ENCODE results near the gene MORN1. TPM values are rescaled to one million over a fixed set of nuclear protein-coding genes. Genes with fewer than 3 reads are reported as not detected.

The MORN1 gene
- polyA plus RNA-seq, 1 experiment = 3.7 TPM

- Histone ChIP-seq H3K27me3 (ENCODE audit: control insufficient read depth, insufficient read depth, low read length) (no peaks in the 10 kb centered on the region), H3K4me3 (ENCODE audit: low read depth, low read length) (no peak overlapping the region), H3K36me3 (ENCODE audit: control insufficient read depth, insufficient read depth, low read length) (no peaks in the 10 kb centered on the region)
- DNase-seq (ENCODE audit: low read depth) = no peak
- POLR2A ChIA-PET = no interaction called here
- TF ChIP-seq CTCF (IDR thresholded peaks at IDR 0.05; ENCODE audit: insufficient read depth, low read depth, low read length) = no peak
- CTCF ChIA-PET = interaction anchor here (0.6 to 1.0 kb wide), 3 partner anchors 11 to 179 kb away, joined by 3 read pairs; no protein-coding TSS in a partner anchor
These were observed 23.2 kb downstream of the MORN1 start for GRCh38 chr1:2368053-2368744.

GRCh38 chr1:2363847-2364513, 27.4 kb downstream of the MORN1 start:
- ChIA-PET POLR2A (no interaction called here), CTCF (interaction anchor here (1.1 kb wide), 1 partner anchor 18 kb away, joined by 6 read pairs; no protein-coding TSS in a partner anchor)
- no peak for DNase-seq (ENCODE audit: low read depth)
- Histone ChIP-seq H3K27me3 (ENCODE audit: control insufficient read depth, insufficient read depth, low read length) (no peaks in the 10 kb centered on the region), H3K4me3 (ENCODE audit: low read depth, low read length) (no peak overlapping the region), H3K36me3 (ENCODE audit: control insufficient read depth, insufficient read depth, low read length) (no peaks in the 10 kb centered on the region)
- no peak for TF ChIP-seq CTCF (IDR thresholded peaks at IDR 0.05; ENCODE audit: insufficient read depth, low read depth, low read length)

GRCh38 chr1:2360588-2361364, 30.6 kb downstream of the MORN1 start:
- DNase-seq (ENCODE audit: low read depth) = peak; percentile 2
- Histone ChIP-seq H3K4me3 (ENCODE audit: low read depth, low read length) (no peak overlapping the region), H3K27me3 (ENCODE audit: control insufficient read depth, insufficient read depth, low read length) (no peaks in the 10 kb centered on the region), H3K36me3 (ENCODE audit: control insufficient read depth, insufficient read depth, low read length) (no peaks in the 10 kb centered on the region)
- ChIA-PET CTCF (interaction anchor here (1.6 kb wide), 1 partner anchor 20 kb away, joined by 7 read pairs; no protein-coding TSS in a partner anchor), POLR2A (interaction anchor here (0.7 kb wide), 1 partner anchor 127 kb away, joined by 4 read pairs; no protein-coding TSS in a partner anchor)
- no peak for TF ChIP-seq CTCF (IDR thresholded peaks at IDR 0.05; ENCODE audit: insufficient read depth, low read depth, low read length)

- no peak for DNase-seq (ENCODE audit: low read depth)
- no peak overlapping the region for H3K4me3 ChIP-seq (ENCODE audit: low read depth, low read length)
- no peak for TF ChIP-seq CTCF (IDR thresholded peaks at IDR 0.05; ENCODE audit: insufficient read depth, low read depth, low read length)
- no peaks in the 10 kb centered on the region for H3K36me3 ChIP-seq (ENCODE audit: control insufficient read depth, insufficient read depth, low read length)
- no peaks in the 10 kb centered on the region for H3K27me3 ChIP-seq (ENCODE audit: control insufficient read depth, insufficient read depth, low read length)
- ChIA-PET POLR2A (no interaction called here), CTCF (interaction anchor here (0.8 kb wide), 1 partner anchor 164 kb away, joined by 3 read pairs; the partner anchor contains the start of gene FAAP20)
These were observed 32.4 kb downstream of the MORN1 start for GRCh38 chr1:2358651-2359640.
